ENCODE results near the gene MSI2. TPM values are rescaled to one million over a fixed set of nuclear protein-coding genes. Genes with fewer than 3 reads are reported as not detected.

The MSI2 gene
- total RNA-seq, 4 donors from 2014 or later = 9.9 to 18.5 (median 13.8) TPM

GRCh38 chr17:57324631-57325030, 68.3 kb downstream of the MSI2 start:
- intact Hi-C loops (cut with DNase I; ENCODE audit: low total_unique reads) = no loop called here
- DNase-seq (ENCODE audit: low spot score in 2 of 2) = no peak
- no peak for TF ChIP-seq POLR2A (IDR thresholded peaks at IDR 0.05)
- TF ChIP-seq CTCF (IDR thresholded peaks at IDR 0.05) = no peak
- H3K4me3 ChIP-seq (ENCODE audit: low read depth, poor library complexity, severe bottlenecking) = no peak overlapping the region

GRCh38 chr17:57326336-57326735, 70.0 kb downstream of the MSI2 start:
- intact Hi-C loops (cut with DNase I; ENCODE audit: low total_unique reads) = no loop called here
- WGBS, 2 donors = 81% methylated on average over 2 of the region's 2 CpGs
- no peak overlapping the region for H3K4me3 ChIP-seq (ENCODE audit: low read depth, poor library complexity, severe bottlenecking)
- DNase-seq (ENCODE audit: low spot score in 2 of 2) = no peak
- no peak for TF ChIP-seq CTCF (IDR thresholded peaks at IDR 0.05)
- TF ChIP-seq POLR2A (IDR thresholded peaks at IDR 0.05) = no peak

GRCh38 chr17:57326764-57327163, 70.4 kb downstream of the MSI2 start:
- intact Hi-C loops (cut with DNase I; ENCODE audit: low total_unique reads) = no loop called here
- DNase-seq (ENCODE audit: low spot score in 2 of 2) = no peak
- H3K4me3 ChIP-seq (ENCODE audit: low read depth, poor library complexity, severe bottlenecking) = no peak overlapping the region
- no peak for TF ChIP-seq CTCF (IDR thresholded peaks at IDR 0.05)
- no peak for TF ChIP-seq POLR2A (IDR thresholded peaks at IDR 0.05)
- 90 to 94% methylated on average over 5 of the region's 5 CpGs for WGBS, 2 donors

GRCh38 chr17:57327176-57327970, 71.0 kb downstream of the MSI2 start:
- H3K4me3 ChIP-seq (ENCODE audit: low read depth, poor library complexity, severe bottlenecking) = no peak overlapping the region
- 94% methylated on average over 6 of the region's 6 CpGs for WGBS, 2 donors
- TF ChIP-seq POLR2A (IDR thresholded peaks at IDR 0.05) (no peak), CTCF (IDR thresholded peaks at IDR 0.05) (no peak)
- no peak for DNase-seq (ENCODE audit: low spot score in 2 of 2)
- intact Hi-C loops (cut with DNase I; ENCODE audit: low total_unique reads) = no loop called here

GRCh38 chr17:57328109-57328882, 72.0 kb downstream of the MSI2 start:
- WGBS, 2 donors = 78 to 83% methylated on average over 1 of the region's 1 CpG
- H3K4me3 ChIP-seq (ENCODE audit: low read depth, poor library complexity, severe bottlenecking) = no peak overlapping the region
- no peak for DNase-seq (ENCODE audit: low spot score in 2 of 2)
- intact Hi-C loops (cut with DNase I; ENCODE audit: low total_unique reads) = no loop called here
- TF ChIP-seq CTCF (IDR thresholded peaks at IDR 0.05) (no peak), POLR2A (IDR thresholded peaks at IDR 0.05) (no peak)
